Smooth muscle cell (in vitro differentiated cells): ENCODE data around the gene PCDHGA3. TPM values are rescaled to one million over a fixed set of nuclear protein-coding genes. Genes with fewer than 3 reads are reported as not detected.
"Not testable (repeated sequence)": the region's sequence is repeated elsewhere in the genome, so short reads cannot be mapped to it uniquely, and the experiment has no call there.

Source experiments
- DNase-seq: peaks from one replicate; lab custom pipeline; 2025; ENCODE audit not compliant: unreplicated experiment; lab: John Stamatoyannopoulos, UW
- H2AFZ ChIP-seq: fragments of 200-600 bp; sonication (generic); 2 replicates; pipeline ENCODE4 v1.6.0; 2016; ENCODE audit warnings: antibody characterized with exemption, low read depth, mild to moderate bottlenecking
- H3F3A ChIP-seq: fragments of 200-600 bp; sonication (generic); 2 replicates; pipeline ENCODE4 v1.6.0; 2017; ENCODE audit warnings: antibody characterized with exemption, low read depth
- H3K27ac ChIP-seq: fragments of 200-600 bp; sonication (generic); 2 replicates; pipeline ENCODE4 v1.5.1; 2016; ENCODE audit warnings: low read depth, mild to moderate bottlenecking
- H3K27me3 ChIP-seq: fragments of 200-600 bp; sonication (generic); 2 replicates; pipeline ENCODE4 v1.6.1; 2016; ENCODE audit warnings: low read depth, mild to moderate bottlenecking
- H3K36me3 ChIP-seq: fragments of 200-600 bp; sonication (generic); 2 replicates; pipeline ENCODE4 v1.5.1; 2016; ENCODE audit warnings: low read depth
- H3K4me1 ChIP-seq: fragments of 200-600 bp; sonication (generic); 2 replicates; pipeline ENCODE4 v1.5.1; 2016; ENCODE audit warnings: low read depth
- H3K4me2 ChIP-seq: fragments of 200-600 bp; sonication (generic); 2 replicates; pipeline ENCODE4 v1.6.0; 2016; ENCODE audit warnings: mild to moderate bottlenecking
- H3K4me3 ChIP-seq: fragments of 200-600 bp; sonication (generic); 2 replicates; pipeline ENCODE4 v1.5.1; 2016; ENCODE audit warnings: mild to moderate bottlenecking
- H3K79me2 ChIP-seq: fragments of 200-600 bp; sonication (generic); 2 replicates; pipeline ENCODE4 v1.6.0; 2016; ENCODE audit warnings: low read depth, mild to moderate bottlenecking
- H3K9ac ChIP-seq: fragments of 200-600 bp; sonication (generic); 2 replicates; pipeline ENCODE4 v1.6.0; 2016; ENCODE audit warnings: low read depth
- H3K9me3 ChIP-seq: fragments of 200-600 bp; sonication (generic); replicated peaks from 2 replicates; pipeline ENCODE4 v1.5.1; 2016; ENCODE audit warnings: low read depth
- H4K20me1 ChIP-seq: fragments of 200-600 bp; sonication (generic); 2 replicates; pipeline ENCODE4 v1.6.0; 2016; ENCODE audit warnings: low read depth
- CTCF ChIP-seq: fragments of 200-600 bp; sonication (generic); IDR thresholded peaks from 2 replicates; pipeline ENCODE4 v1.5.1; 2017; ENCODE audit warnings: borderline replicate concordance, mild to moderate bottlenecking, antibody characterized with exemption; ENCODE audit not compliant: insufficient read depth, poor library complexity, severe bottlenecking
- WGBS: methylation state at CpG from one replicate; pipeline ENCODE4 v1.1.7; 2016; ENCODE audit warnings: low lambda C conversion rate; 5-methylcytosine and 5-hydroxymethylcytosine counted together
- polyA plus RNA-seq: library from polyadenylated mRNA; unstranded; fragments of >200 nt; fragmentation: Nextera tagmentation; extraction: Ambion mirVana; gene quantifications from 2 replicates; pipeline ENCODE4 v1.2.1, GENCODE V29; 2016
- total RNA-seq: library from RNA; depleted of rRNA; stranded (reverse); fragments of >200 nt; gene quantifications from 2 replicates; pipeline ENCODE4 v1.2.3, GENCODE V29; 2014

PCDHGA3 gene
- total and polyA plus RNA-seq, 2 experiments from 2014 or later = not detected

- H4K20me1 ChIP-seq = no peaks in the 10 kb centered on the region
- no peak for TF ChIP-seq CTCF
- peak overlapping the region; percentile 35 for H3K4me3 ChIP-seq
- peaks cover 49% of the 10 kb centered on the region for H3K9me3 ChIP-seq
- H3K79me2 ChIP-seq = peaks cover 11% of the 10 kb centered on the region
- DNase-seq = no peak
- no peaks in the 10 kb centered on the region for H3F3A ChIP-seq
- H3K27ac ChIP-seq = no peak overlapping the region
- H3K9ac ChIP-seq = no peak overlapping the region
- H3K36me3 ChIP-seq = peaks cover 34% of the 10 kb centered on the region
- no peaks in the 10 kb centered on the region for H3K27me3 ChIP-seq
- no peak overlapping the region for H2AFZ ChIP-seq
- no peak overlapping the region for H3K4me2 ChIP-seq
- WGBS = 98% methylated on average over 68 of the region's 77 CpGs
- no peaks in the 10 kb centered on the region for H3K4me1 ChIP-seq
Measured at GRCh38 chr5:141389153-141390042, 45.8 kb downstream of the PCDHGA3 start.

- no peaks in the 10 kb centered on the region for H4K20me1 ChIP-seq
- H3K9me3 ChIP-seq = peaks cover 53% of the 10 kb centered on the region
- H3K4me2 ChIP-seq = peak within 1 kb of the TSS; percentile 53
- H3K79me2 ChIP-seq = peaks cover 15% of the 10 kb centered on the region
- H3F3A ChIP-seq = no peaks in the 10 kb centered on the region
- H3K4me3 ChIP-seq = peak within 1 kb of the TSS; percentile 35
- no peak within 1 kb of the TSS for H2AFZ ChIP-seq
- 98% methylated on average over 38 of the region's 38 CpGs for WGBS
- no peak within 1 kb of the TSS for H3K9ac ChIP-seq
- H3K27ac ChIP-seq = no peak within 1 kb of the TSS
- H3K36me3 ChIP-seq = peaks cover 37% of the 10 kb centered on the region
- DNase-seq = no peak
- H3K27me3 ChIP-seq = no peaks in the 10 kb centered on the region
- H3K4me1 ChIP-seq = no peaks in the 10 kb centered on the region
- no peak for TF ChIP-seq CTCF
Measured at GRCh38 chr5:141392429-141393198, 49.0 kb downstream of the PCDHGA3 start, which contains the start of gene PCDHGA8. TSS of gene PCDHGA8 (plus strand) at chr5:141392633. CDS start at chr5:141392814, 181 bp downstream.

DNA sequence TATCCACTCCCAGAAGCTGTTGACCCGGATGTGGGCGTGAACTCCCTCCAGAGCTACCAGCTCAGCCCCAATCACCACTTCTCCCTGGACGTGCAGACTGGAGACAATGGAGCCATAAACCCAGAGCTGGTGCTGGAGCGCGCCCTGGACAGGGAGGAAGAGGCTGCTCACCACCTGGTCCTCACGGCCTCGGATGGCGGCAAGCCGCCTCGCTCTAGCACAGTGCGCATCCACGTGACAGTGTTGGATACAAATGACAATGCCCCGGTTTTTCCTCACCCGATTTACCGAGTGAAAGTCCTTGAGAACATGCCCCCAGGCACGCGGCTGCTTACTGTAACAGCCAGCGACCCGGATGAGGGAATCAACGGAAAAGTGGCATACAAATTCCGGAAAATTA lies 49.6 kb downstream of the PCDHGA3 start:
- Histone ChIP-seq H3K4me2 (no peak overlapping the region), H3K79me2 (peaks cover 15% of the 10 kb centered on the region), H3K27me3 (no peaks in the 10 kb centered on the region), H3K4me1 (no peaks in the 10 kb centered on the region), H2AFZ (no peak overlapping the region), H3K9me3 (peaks cover 52% of the 10 kb centered on the region), H3K27ac (no peak overlapping the region), H3K9ac (no peak overlapping the region), H3F3A (no peaks in the 10 kb centered on the region), H4K20me1 (no peaks in the 10 kb centered on the region), H3K36me3 (peaks cover 37% of the 10 kb centered on the region), H3K4me3 (no peak overlapping the region)
- no peak for TF ChIP-seq CTCF
- DNase-seq = no peak
- whole genome bisulfite sequencing = 96% methylated on average over 21 of the region's 21 CpGs

GRCh38 chr5:141394401-141395187 lies 51.0 kb downstream of the PCDHGA3 start:
- not testable (repeated sequence) for H3K27ac ChIP-seq, H3K4me1 ChIP-seq, H3F3A ChIP-seq, DNase-seq, H3K4me2 ChIP-seq, H3K4me3 ChIP-seq, H3K9ac ChIP-seq, H2AFZ ChIP-seq, H4K20me1 ChIP-seq, H3K27me3 ChIP-seq
- Histone ChIP-seq H3K9me3 (peaks cover 51% of the 10 kb centered on the region), H3K79me2 (peaks cover 15% of the 10 kb centered on the region), H3K36me3 (peaks cover 37% of the 10 kb centered on the region)
- WGBS = 98% methylated on average over 45 of the region's 53 CpGs
